AG10803 (cell line): ENCODE data around the gene FAM107B.

Experiments used
- DNase-seq: peaks from one replicate; pipeline ENCODE4 v3.0.0; 2010; ENCODE audit warnings: low read depth
- H3K4me3 ChIP-seq: 2 replicates; pipeline ENCODE4 v1.5.1; 2011; ENCODE audit warnings: mild to moderate bottlenecking, low read length, control low read depth
- CTCF ChIP-seq: conservative IDR thresholded peaks from 2 replicates; pipeline ENCODE4 v1.5.1; 2011; ENCODE audit warnings: mild to moderate bottlenecking, low read length, control low read depth, inconsistent platforms

The FAM107B gene

GRCh38 chr10:14500172-14500765 lies 274.4 kb downstream of the FAM107B start:
- TF ChIP-seq CTCF, result no peak
- DNase-seq, result no peak
- no peak overlapping the region for H3K4me3 ChIP-seq

GRCh38 chr10:14499601-14499904 lies 275.1 kb downstream of the FAM107B start:
- no peak overlapping the region for H3K4me3 ChIP-seq
- TF ChIP-seq CTCF, result no peak
- DNase-seq, result no peak

DNA sequence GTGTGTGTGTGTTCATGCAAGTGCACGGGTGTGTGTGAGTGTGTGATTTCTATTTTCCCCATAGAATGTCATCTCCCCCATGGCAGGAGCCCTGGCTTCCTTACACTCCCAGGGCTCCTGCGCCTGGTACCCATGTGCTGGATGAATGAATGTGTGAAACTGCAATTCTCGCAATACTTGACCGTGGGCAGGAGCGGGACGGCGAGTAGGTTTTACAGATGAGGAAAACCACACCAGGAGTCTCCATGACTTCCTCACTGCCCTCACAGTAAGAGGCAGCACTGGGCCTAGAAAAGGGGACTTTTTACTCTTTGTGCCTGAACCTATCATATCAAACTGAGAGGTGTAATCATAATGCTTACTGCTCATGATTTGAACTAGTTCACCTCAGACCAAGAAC lies 276.4 kb downstream of the FAM107B start:
- no peak overlapping the region for H3K4me3 ChIP-seq
- no peak for DNase-seq
- no peak for TF ChIP-seq CTCF

GRCh38 chr10:14491811-14492210 lies 282.9 kb downstream of the FAM107B start:
- H3K4me3 ChIP-seq, result no peak overlapping the region
- no peak for DNase-seq
- no peak for TF ChIP-seq CTCF

DNA sequence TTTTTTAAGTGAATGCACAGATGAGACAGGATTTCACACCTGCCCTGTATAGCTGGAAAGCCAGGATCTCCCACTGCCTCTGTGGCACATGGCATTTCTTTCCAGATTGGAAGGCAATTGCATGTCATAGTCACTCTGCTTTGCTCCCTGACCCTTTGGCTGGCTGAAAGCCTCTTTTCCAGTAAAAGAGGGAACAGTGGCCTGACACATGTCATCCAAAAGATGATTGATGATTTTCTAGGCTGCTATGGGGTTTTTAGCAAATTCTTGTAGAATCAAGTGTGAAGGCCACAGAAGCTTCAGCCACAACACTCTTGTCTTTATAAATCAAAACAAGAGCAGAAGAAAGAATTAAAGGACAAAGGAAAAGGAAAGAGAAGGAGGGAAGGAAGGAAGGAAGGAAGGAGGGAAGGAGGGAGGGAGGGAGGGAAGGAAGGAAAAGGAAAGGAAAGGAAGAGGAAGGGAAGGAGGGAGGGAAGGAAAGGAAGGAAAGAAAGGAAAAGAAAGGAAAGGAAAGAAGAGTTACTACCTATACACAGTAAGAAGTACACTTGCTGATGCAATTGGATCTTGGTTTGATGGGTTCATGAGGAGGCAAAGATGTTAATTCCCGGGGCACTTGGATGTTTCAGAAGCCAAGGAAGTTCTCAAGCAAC lies 285.0 kb downstream of the FAM107B start:
- no peak for DNase-seq
- H3K4me3 ChIP-seq, result no peak overlapping the region
- TF ChIP-seq CTCF, result no peak

DNA sequence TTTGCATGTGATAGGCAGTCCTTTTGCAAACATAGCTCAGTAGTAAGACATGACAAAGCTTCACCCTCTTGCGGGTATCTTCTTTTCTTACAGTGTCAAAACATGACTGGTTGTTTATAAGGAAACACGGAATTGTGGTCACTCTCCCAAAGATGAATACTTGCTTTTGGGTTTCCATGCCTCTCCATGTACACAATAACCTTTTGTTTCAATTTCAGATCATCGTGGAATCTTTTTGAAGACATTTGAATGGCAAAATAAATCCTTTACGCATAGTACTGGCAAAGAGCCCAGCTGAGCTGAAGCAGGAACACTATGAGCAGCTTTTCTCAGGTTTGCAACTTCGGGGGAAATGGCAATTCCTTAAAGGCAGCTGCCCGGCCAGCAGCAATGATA lies 287.2 kb downstream of the FAM107B start:
- no peak overlapping the region for H3K4me3 ChIP-seq
- DNase-seq, result peak; percentile 8
- no peak for TF ChIP-seq CTCF

GRCh38 chr10:14486777-14487487 lies 287.8 kb downstream of the FAM107B start:
- no peak overlapping the region for H3K4me3 ChIP-seq
- DNase-seq, result no peak
- no peak for TF ChIP-seq CTCF
